Measurements from ENCODE around the gene EGR4.

GRCh38 chr2:73323551-73323950, 30.2 kb upstream of the EGR4 start:
- TF ChIP-seq CTCF (IDR thresholded peaks at IDR 0.05; ENCODE audit: low read depth, low read length) (no peak), POLR2A (IDR thresholded peaks at IDR 0.05; ENCODE audit: extremely low read depth, insufficient read length) (no peak), MYC (IDR thresholded peaks at IDR 0.05; ENCODE audit: low read depth, low read length) (no peak), MAX (IDR thresholded peaks at IDR 0.05; ENCODE audit: low read depth, low read length) (no peak)
